SKM-1 treated with dmso at 0.1 percent for 144 hours (cell line): Measurements from ENCODE around the gene CLPTM1L.
"Not testable (repeated sequence)": the region's sequence is repeated elsewhere in the genome, so short reads cannot be mapped to it uniquely, and the experiment has no call there.

Experiments
- DNase-seq: peaks from one replicate; lab custom pipeline; 2025; ENCODE audit not compliant: unreplicated experiment; lab: John Stamatoyannopoulos, UW

The CLPTM1L gene

DNA sequence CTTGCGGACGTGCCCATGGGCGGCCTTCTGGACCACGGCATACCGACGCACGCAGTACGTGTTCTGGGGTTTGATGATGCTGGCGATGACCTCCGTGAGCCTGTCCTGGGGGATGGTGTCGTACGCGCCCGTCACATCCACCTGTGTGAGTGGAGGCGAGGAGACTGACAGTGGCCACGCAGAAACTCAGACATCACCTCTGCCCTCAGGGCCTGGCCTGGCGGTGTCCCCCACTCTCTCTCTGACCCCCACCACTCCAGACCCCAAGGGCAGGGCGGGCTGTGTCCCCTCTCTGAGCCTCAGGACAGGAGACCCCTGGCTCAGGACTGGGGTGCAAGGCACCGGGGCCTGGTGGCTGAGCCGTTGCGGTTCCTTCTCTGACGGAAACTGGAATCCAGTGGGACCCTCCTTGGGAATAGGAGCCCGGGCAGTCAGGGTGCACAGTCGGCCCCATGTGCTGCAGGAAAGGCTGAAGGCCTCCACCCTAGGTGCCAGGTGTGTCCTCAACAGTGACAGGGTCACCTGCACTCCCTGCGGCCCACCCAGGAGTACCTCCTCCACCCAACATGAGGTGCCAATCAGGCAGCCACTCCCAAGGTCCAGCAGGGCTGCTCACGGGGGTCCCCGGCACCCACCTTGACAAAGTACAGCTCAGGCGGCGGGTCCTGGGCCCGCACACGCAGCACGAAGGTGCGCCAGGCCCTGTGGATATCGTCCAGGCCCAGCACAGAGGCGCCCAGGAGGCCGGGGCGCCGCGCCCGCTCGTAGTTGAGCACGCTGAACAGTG, 66.0 kb downstream of the CLPTM1L start:
- no peak for DNase-seq

DNA sequence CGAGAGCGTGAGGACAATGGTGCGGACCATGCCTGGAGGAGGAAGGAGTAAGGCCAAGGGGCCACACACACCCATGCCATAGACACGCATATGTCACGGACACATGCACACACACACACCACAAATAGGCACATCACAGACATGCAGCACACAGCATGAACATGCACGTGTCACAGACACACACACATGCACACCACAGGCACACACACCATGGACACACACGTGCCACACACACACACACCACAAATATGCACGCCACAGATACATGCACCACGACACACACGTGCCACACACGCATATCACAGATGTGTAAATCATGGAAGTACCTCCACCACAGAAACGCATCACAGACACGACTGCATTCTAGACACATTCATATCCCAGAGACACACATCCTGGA, 66.7 kb downstream of the CLPTM1L start:
- no peak for DNase-seq

DNA sequence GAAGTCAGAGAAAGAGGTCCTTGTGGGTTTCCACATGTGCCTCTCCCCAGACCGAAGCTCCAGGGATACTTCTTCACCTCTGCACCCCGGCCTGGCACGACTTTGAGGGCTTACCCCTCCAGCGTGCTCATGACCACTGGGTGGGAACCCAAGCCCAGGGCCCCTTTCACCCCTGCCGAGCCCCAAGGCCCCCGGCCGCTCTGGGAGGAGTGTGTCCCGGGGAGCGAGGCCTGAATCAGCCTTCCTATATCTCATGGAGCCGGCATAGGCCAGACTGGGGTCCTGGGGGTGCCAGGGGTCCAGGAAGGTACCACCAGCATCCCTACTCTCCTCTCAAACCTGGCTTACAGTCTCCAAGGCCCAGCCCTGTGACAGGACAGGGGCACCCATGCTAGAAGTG, 67.1 kb downstream of the CLPTM1L start:
- DNase-seq = no peak

- DNase-seq = no peak
Observed at GRCh38 chr5:1277331-1277730, 67.6 kb downstream of the CLPTM1L start.

DNA sequence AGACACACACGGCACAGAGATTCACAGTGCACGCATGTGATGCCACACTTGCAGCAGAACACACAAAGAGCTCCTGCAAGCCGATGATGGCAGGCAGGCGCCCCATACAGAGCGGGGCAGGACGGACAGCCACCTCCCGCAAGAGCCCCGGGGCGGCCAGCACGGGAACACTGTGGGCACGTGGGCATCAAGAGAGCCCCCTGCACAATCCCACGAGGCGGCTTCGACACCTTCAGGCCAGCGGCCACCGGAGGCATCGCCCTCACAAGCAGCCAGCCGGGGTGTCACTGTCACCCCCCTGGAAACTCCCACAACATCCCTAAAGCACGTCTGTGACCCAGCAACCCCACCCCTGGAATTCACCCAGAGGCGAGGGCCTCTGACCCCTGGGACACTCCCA, 68.0 kb downstream of the CLPTM1L start:
- no peak for DNase-seq

DNA sequence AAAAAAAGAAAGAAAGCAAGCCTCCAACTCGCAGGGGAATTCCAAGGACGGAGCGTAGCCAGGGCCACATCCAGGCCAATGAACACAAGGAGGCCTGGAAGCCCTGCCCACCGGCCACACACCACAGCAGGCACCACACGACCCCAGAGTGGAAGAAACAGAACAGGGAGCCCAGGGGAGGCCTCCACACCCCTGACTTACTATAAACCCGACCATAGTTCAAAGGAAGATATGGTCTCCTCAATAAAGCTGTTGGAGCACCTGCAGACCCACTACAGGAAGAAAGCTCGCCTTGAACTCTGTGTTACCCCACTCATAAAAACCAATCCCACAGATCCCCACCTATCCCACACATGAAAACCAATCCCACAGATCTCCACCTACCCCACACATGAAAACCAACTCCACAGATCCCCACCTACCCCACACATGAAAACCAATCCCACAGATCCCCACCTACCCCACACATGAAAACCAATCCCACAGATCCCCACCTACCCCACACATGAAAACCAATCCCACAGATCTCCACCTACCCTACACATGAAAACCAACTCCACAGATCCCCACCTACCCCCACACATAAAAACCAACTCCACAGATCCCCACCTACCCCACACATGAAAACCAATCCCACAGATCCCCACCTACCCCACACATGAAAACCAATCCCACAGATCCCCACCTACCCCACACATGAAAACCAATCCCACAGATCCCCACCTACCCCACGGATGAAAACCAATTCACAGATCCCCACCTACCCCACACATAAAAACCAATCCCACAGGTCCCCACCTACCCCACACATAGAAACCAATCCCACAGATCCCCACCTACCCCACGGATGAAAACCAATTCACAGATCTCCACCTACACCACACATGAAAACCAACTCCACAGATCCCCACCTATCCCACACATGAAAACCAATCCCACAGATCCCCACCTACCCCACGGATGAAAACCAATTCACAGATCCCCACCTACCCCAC, 69.2 kb downstream of the CLPTM1L start:
- DNase-seq = not testable (repeated sequence)

GRCh38 chr5:1274471-1274870, 70.4 kb downstream of the CLPTM1L start:
- no peak for DNase-seq

DNA sequence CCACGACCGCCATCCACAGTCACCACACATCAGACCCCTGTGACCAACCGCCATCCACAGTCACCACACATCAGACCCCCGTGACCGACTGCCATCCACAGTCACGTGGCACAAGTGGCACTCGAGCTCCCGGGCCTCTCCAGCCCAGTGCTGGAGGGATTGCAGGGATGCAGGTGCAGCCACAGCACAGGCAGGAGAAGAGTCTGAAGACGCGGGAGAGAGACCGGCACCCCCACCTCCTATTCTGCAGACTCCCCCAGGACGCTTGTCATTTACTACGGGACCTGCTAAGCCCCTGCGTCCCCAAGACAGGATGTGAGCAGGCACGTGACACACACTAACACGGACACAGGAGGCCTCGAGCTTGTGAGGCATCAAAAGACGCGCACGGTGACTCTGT, 71.2 kb downstream of the CLPTM1L start:
- no peak for DNase-seq

GRCh38 chr5:1272201-1272600, 72.7 kb downstream of the CLPTM1L start:
- DNase-seq = no peak

GRCh38 chr5:1270933-1271914, 73.7 kb downstream of the CLPTM1L start:
- no peak for DNase-seq

DNA sequence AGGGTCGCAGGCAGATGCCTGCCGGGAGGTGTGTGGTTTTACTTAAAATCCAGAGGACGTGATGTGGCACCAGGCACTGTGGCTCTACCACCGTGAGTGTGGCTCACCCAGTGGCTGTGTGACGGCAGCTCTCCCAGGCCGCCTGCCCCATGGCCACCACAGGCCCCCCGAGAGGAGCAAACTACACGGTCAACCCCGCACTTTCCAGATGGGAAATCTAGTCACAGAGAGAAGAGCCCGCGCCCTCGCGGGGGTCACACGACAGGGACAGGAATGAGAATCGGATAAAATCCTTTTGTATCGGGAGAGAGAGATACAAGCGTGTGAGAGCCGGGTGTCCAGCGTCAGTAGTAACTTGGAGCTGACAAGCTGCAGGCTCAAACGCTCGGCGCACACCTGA, 74.5 kb downstream of the CLPTM1L start:
- DNase-seq = no peak

GRCh38 chr5:1268666-1269065, 76.2 kb downstream of the CLPTM1L start:
- no peak for DNase-seq

GRCh38 chr5:1268056-1268455, 76.8 kb downstream of the CLPTM1L start:
- no peak for DNase-seq
